K562 (cell line): ENCODE data around the gene IFIT2. TPM values are rescaled to one million over a fixed set of nuclear protein-coding genes. Genes with fewer than 3 reads are reported as not detected.

ENCODE experiments used
- ATAC-seq: fragments of 200-7000 bp; cut with Tn5 transposase; 3 replicates; pipeline ENCODE4 v1.9.1; 2020; ENCODE audit warnings: moderate library complexity
- BruUV-seq: library from RNA; stranded (reverse); fragments of 400-500 nt; replicated peaks from 2 replicates; lab custom pipeline; 2021; lab: Mats Ljungman, UMichigan
- CTCF ChIA-PET: fragments of 300-600 bp; formaldehyde crosslinking; extraction: SDS; loops from one replicate; lab custom pipeline; 2021; ENCODE audit warnings: low intra/inter-chr PET ratio; lab: Yijun Ruan, JAX
- POLR2A ChIA-PET: fragments of 300-600, 350-650 bp; sonication (Branson Sonifier 250); formaldehyde crosslinking; extraction: SDS; loops from one replicate; lab custom pipeline; 2021; ENCODE audit warnings: antibody characterized with exemption, inconsistent platforms; lab: Yijun Ruan, JAX
- DNase-seq, 4 experiments: peaks; one replicate each; pipeline versions ENCODE4 v3.0.0 to v3.0.0-alpha.2; 2011 to 2018; ENCODE audit warnings: low spot score in 3 of 4, mixed read lengths in 3 of 4; ENCODE audit errors: extremely low read depth in 1 of 4
- FAIRE-seq: peaks from 2 replicates; lab custom pipeline; 2011; peaks lifted over from hg19 to GRCh38; lab: Jason Lieb, UNC
- H2AFZ ChIP-seq: 2 replicates; pipeline ENCODE4 v1.6.0; 2011; ENCODE audit warnings: low read depth, low read length, control low read depth, inconsistent platforms
- H3K27ac ChIP-seq: fragments of 200-600 bp; 3 replicates; pipeline ENCODE4 v1.8.0; 2011; ENCODE audit warnings: low read depth, mild to moderate bottlenecking, control low read depth, inconsistent platforms, low read length, moderate library complexity, mixed read lengths; ENCODE audit errors: extremely low read depth
- H3K27me3 ChIP-seq, 2 experiments: fragments of 300-600 bp in 1 of 2; 2 replicates in 1 of 2; 3 replicates in 1 of 2; pipeline versions ENCODE4 v1.6.0 to v1.8.0; 2011; ENCODE audit warnings: inconsistent platforms in 2 of 2, low read length in 2 of 2, mild to moderate bottlenecking in 1 of 2, mixed read lengths in 1 of 2, moderate library complexity in 1 of 2; ENCODE audit not compliant: control insufficient read depth in 2 of 2, insufficient read depth in 2 of 2
- H3K36me3 ChIP-seq: fragments of 300-600 bp; 3 replicates; pipeline ENCODE4 v1.8.0; 2011; ENCODE audit warnings: mild to moderate bottlenecking, low read length, inconsistent platforms; ENCODE audit not compliant: control insufficient read depth, insufficient read depth
- H3K4me1 ChIP-seq, 2 experiments: fragments of 200-600 bp in 1 of 2; replicated peaks in 1 of 2; 2 replicates in 1 of 2; 3 replicates in 1 of 2; pipeline versions ENCODE4 v1.5.1 to v1.8.0; 2011; ENCODE audit warnings: inconsistent platforms in 2 of 2, low read length in 2 of 2, mild to moderate bottlenecking in 1 of 2, mixed read lengths in 1 of 2, moderate library complexity in 1 of 2; ENCODE audit not compliant: control insufficient read depth in 2 of 2, insufficient read depth in 2 of 2
- H3K4me2 ChIP-seq: 2 replicates; pipeline ENCODE4 v1.6.1; 2011; ENCODE audit warnings: low read length, control low read depth, inconsistent platforms, mixed read lengths; ENCODE audit not compliant: insufficient read depth
- H3K4me3 ChIP-seq: fragments of 200-600 bp; sonication (generic), shearing (Covaris generic); 2 replicates; pipeline ENCODE4 v1.5.1; 2016; ENCODE audit warnings: control low read depth, inconsistent platforms
- H3K79me2 ChIP-seq: fragments of 200-600 bp; 3 replicates; pipeline ENCODE4 v1.8.0; 2011; ENCODE audit warnings: low read length, inconsistent platforms; ENCODE audit not compliant: control insufficient read depth, insufficient read depth
- H3K9ac ChIP-seq, 2 experiments: 2 replicates each; pipeline versions ENCODE4 v1.6.0 to v1.6.1; 2011; ENCODE audit warnings: low read depth in 2 of 2, low read length in 2 of 2, control low read depth in 1 of 2, inconsistent platforms in 1 of 2, mild to moderate bottlenecking in 1 of 2, mixed read lengths in 1 of 2; ENCODE audit not compliant: insufficient read depth in 1 of 2
- H3K9me1 ChIP-seq: one replicate; pipeline ENCODE4 v1.6.0; 2011; ENCODE audit warnings: inconsistent platforms, mild to moderate bottlenecking, low read length, moderate library complexity; ENCODE audit not compliant: control insufficient read depth, insufficient read depth
- H3K9me3 ChIP-seq: replicated peaks from 2 replicates; pipeline ENCODE4 v1.5.1; 2011; ENCODE audit warnings: low read depth, low read length, inconsistent platforms; ENCODE audit not compliant: control insufficient read depth, insufficient read depth
- H4K20me1 ChIP-seq: replicated peaks from 2 replicates; pipeline ENCODE4 v1.6.1; 2011; ENCODE audit warnings: low read length, inconsistent platforms, mixed read lengths; ENCODE audit not compliant: control insufficient read depth, insufficient read depth
- ARID3A ChIP-seq: IDR thresholded peaks from 2 replicates; pipeline ENCODE4 v1.6.1; 2012; ENCODE audit warnings: low read depth, low read length, improper control_type of control experiment, borderline replicate concordance
- DEAF1 ChIP-seq: fragments of 450-650 bp; formaldehyde crosslinking; IDR thresholded peaks from 2 replicates; pipeline ENCODE4 v1.4.0; 2020; ENCODE audit warnings: mild to moderate bottlenecking, moderate library complexity
- DPF2 ChIP-seq: fragments of 450-650 bp; IDR thresholded peaks from 2 replicates; pipeline ENCODE4 v1.6.1; 2016
- ERF ChIP-seq: fragments of 450-650 bp; formaldehyde crosslinking; IDR thresholded peaks from 2 replicates; pipeline ENCODE4 v1.4.0; 2020; ENCODE audit warnings: mild to moderate bottlenecking, mixed read lengths
- ESRRA ChIP-seq: fragments of 450-650 bp; IDR thresholded peaks from 2 replicates; pipeline ENCODE4 v1.6.1; 2014; ENCODE audit warnings: low read depth, mild to moderate bottlenecking, moderate library complexity, borderline replicate concordance
- FUS ChIP-seq: fragments of 200-400 bp; formaldehyde crosslinking; optimal IDR thresholded peaks from 2 replicates; pipeline ENCODE3; 2017; ENCODE audit warnings: low read depth, low read length
- GABPB2 ChIP-seq: fragments of 250-450 bp; sonication (Bioruptor Pico); conservative IDR thresholded peaks from 2 replicates; pipeline ENCODE4 v1.5.1; 2021; ENCODE audit warnings: mild to moderate bottlenecking
- GTF2E2 ChIP-seq: fragments of 200-800 bp; sonication (Bioruptor generic); IDR thresholded peaks from 2 replicates; pipeline ENCODE4 v1.6.1; 2016; ENCODE audit warnings: missing genetic modification characterization, missing compliant biosample characterization
- MCM2 ChIP-seq: fragments of 450-650 bp; IDR thresholded peaks from 2 replicates; pipeline ENCODE4 v1.6.1; 2017; ENCODE audit warnings: low read depth, mild to moderate bottlenecking
- POLR2A ChIP-seq: fragments of 450-650 bp; conservative IDR thresholded peaks from 2 replicates; pipeline ENCODE4 v1.6.1; 2016
- POLR2AphosphoS2 ChIP-seq: IDR thresholded peaks from 2 replicates; pipeline ENCODE4 v1.6.1; 2012; ENCODE audit warnings: low read length, improper control_type of control experiment
- SRSF7 ChIP-seq: fragments of 200-400 bp; formaldehyde crosslinking; optimal IDR thresholded peaks from 2 replicates; pipeline ENCODE3; 2017; ENCODE audit warnings: mild to moderate bottlenecking, low read depth, low read length
- TCF7L2 ChIP-seq: fragments of 150-350 bp; IDR thresholded peaks from 2 replicates; pipeline ENCODE4 v1.6.1; 2016; ENCODE audit warnings: low read depth, mild to moderate bottlenecking, low read length, moderate library complexity
- TFE3 ChIP-seq: fragments of 450-650 bp; formaldehyde crosslinking; IDR thresholded peaks from 2 replicates; pipeline ENCODE4 v1.4.0; 2020; ENCODE audit warnings: mild to moderate bottlenecking, mixed read lengths
- ZC3H4 ChIP-seq: sonication (generic); formaldehyde crosslinking; IDR thresholded peaks from 2 replicates; pipeline ENCODE4 v1.9.0; 2021; ENCODE audit warnings: missing genetic modification reagents, borderline replicate concordance
- ZNF354B ChIP-seq: fragments of 250-450 bp; sonication (Bioruptor Pico); IDR thresholded peaks from 2 replicates; pipeline ENCODE4 v1.4.0; 2020
- ZNF445 ChIP-seq: fragments of 250-450 bp; sonication (Bioruptor Pico); IDR thresholded peaks from 2 replicates; pipeline ENCODE4 v1.4.0; 2020; ENCODE audit warnings: low read depth, mild to moderate bottlenecking, moderate library complexity
- ZNF639 ChIP-seq, 2 experiments: fragments of 200-800 bp in 1 of 2; sonication (Bioruptor generic) in 1 of 2; sonication (generic) in 1 of 2; formaldehyde crosslinking in 1 of 2; IDR thresholded peaks in 1 of 2; conservative IDR thresholded peaks in 1 of 2; 2 replicates each; pipeline versions ENCODE4 v1.5.0 to v1.6.1; 2016 to 2020; ENCODE audit warnings: missing compliant biosample characterization in 1 of 2, missing genetic modification characterization in 1 of 2, missing genetic modification reagents in 1 of 2
- WGBS: fragments of 100-300 bp; shearing (Covaris generic); methylation state at CpG from one replicate; pipeline ENCODE4 v1.1.6; 2016; ENCODE audit warnings: low coverage, mixed read lengths; ENCODE audit not compliant: insufficient coverage; ENCODE audit errors: missing lambda C conversion rate; 5-methylcytosine and 5-hydroxymethylcytosine counted together
- in situ Hi-C: fragments of 300-500 bp; cut with MboI; formaldehyde crosslinking; loops from 4 replicates; pipeline ENCODE4 v1.15.0; 2018; ENCODE audit warnings: inconsistent platforms, mixed read lengths
- intact Hi-C: fragments of 100-400 bp; cut with micrococcal nuclease; formaldehyde crosslinking; loops from 2 replicates; pipeline ENCODE4 v1.14.2; 2022
- polyA plus RNA-seq, 8 experiments: library from polyadenylated mRNA; depleted of rRNA in 4 of 8; stranded (reverse) in 5 of 8; unstranded in 3 of 8; fragments of >200 nt; fragmentation: Nextera tagmentation in 2 of 8; fragmentation: Illumina TruSeq in 1 of 8; extraction: Ambion mirVana in 2 of 8; extraction: Trizol in 1 of 8; gene quantifications; 2 replicates each; pipeline versions ENCODE4 v1.2.1 to v1.2.3, GENCODE V29; 2011 to 2014; ENCODE audit warnings: inconsistent platforms in 1 of 8, missing spikeins in 1 of 8
- total RNA-seq, 7 experiments: library from RNA; depleted of rRNA in 6 of 7; stranded (reverse); fragments of >200 nt in 6 of 7; fragmentation: Illumina TruSeq in 2 of 7; extraction: Trizol in 2 of 7; gene quantifications; 2 replicates each; pipeline versions ENCODE4 v1.2.1 to v1.2.3, GENCODE V29; 2011 to 2021; ENCODE audit warnings: low replicate concordance in 1 of 7

The IFIT2 gene
- total and polyA plus RNA-seq, 9 of the 15 experiments (the other 6 are each of a cell fraction or from before 2014, with no cell fraction given), result 0.03 to 0.25 (median 0.10) TPM; not detected in 1

- H3K27me3 ChIP-seq, result peaks cover 0 to 4% of the 10 kb centered on the region in 2 experiments; a peak in 1 of 5 replicates
- ATAC-seq (no peak), FAIRE-seq (no peak), DNase-seq (no peak)
- no peaks in the 10 kb centered on the region for H3K36me3 ChIP-seq
- CTCF ChIA-PET, result no interaction called here
- in situ Hi-C loops (no loop called here), intact Hi-C loops (no loop called here)
- POLR2A ChIA-PET, result no interaction called here
- no peaks in the 10 kb centered on the region for H3K9me1 ChIP-seq
- no peak overlapping the region for H3K9ac ChIP-seq
- no peaks in the 10 kb centered on the region for H3K79me2 ChIP-seq
- no TSS peak for BruUV-seq
- no peak overlapping the region for H3K27ac ChIP-seq
- no peak overlapping the region for H3K4me2 ChIP-seq
- H2AFZ ChIP-seq, result no peak overlapping the region
- 0% methylated on average over 1 of the region's 1 CpG for WGBS
- H4K20me1 ChIP-seq, result no peaks in the 10 kb centered on the region
- H3K4me3 ChIP-seq, result no peak overlapping the region
- no peaks in the 10 kb centered on the region for H3K9me3 ChIP-seq
- H3K4me1 ChIP-seq, result no peaks in the 10 kb centered on the region
- TF ChIP-seq ZNF639 (CRISPR knock-in tag; conservative IDR thresholded peaks at IDR 0.05 in 1 of 2, IDR thresholded peaks at IDR 0.05 in 1 of 2), result no peak
- no peak for TF ChIP-seq DPF2
- no peak for TF ChIP-seq ZNF445
- TF ChIP-seq DEAF1, result no peak
- no peak for TF ChIP-seq ERF (CRISPR knock-in tag)
- no peak for TF ChIP-seq POLR2AphosphoS2
- TF ChIP-seq SRSF7, result no peak
- no peak for TF ChIP-seq ESRRA
- no peak for TF ChIP-seq GABPB2
- TF ChIP-seq GTF2E2, result no peak
- TF ChIP-seq MCM2, result no peak
- no peak for TF ChIP-seq ZC3H4
- TF ChIP-seq TFE3 (CRISPR knock-in tag), result no peak
- no peak for TF ChIP-seq POLR2A
- TF ChIP-seq TCF7L2, result no peak
- TF ChIP-seq ZNF354B (CRISPR knock-in tag), result no peak
- no peak for TF ChIP-seq FUS
- no peak for TF ChIP-seq ARID3A
These were observed 22.4 kb upstream of the IFIT2 start for GRCh38 chr10:89279421-89279869.
